HL-60 (cell line): ENCODE data around the gene GPR161.

Experiments used
- DNase-seq, 2 experiments: peaks; one replicate each; pipeline ENCODE4 v3.0.0-alpha.2; 2010 to 2020; ENCODE audit warnings: low read depth in 1 of 2, low spot score in 1 of 2
- H3K27ac ChIP-seq: fragments of 250-450 bp; sonication (Bioruptor Pico); replicated peaks from 2 replicates; pipeline ENCODE4 v1.5.1; 2020; ENCODE audit warnings: mild to moderate bottlenecking, moderate library complexity
- H3K27me3 ChIP-seq: fragments of 250-450 bp; sonication (Bioruptor Pico); 2 replicates; pipeline ENCODE4 v1.5.1; 2021; ENCODE audit warnings: mild to moderate bottlenecking, moderate library complexity; ENCODE audit not compliant: insufficient read depth, poor library complexity, severe bottlenecking
- H3K4me3 ChIP-seq: replicated peaks from 2 replicates; pipeline ENCODE4 v1.5.1; 2011; ENCODE audit warnings: mild to moderate bottlenecking, control low read depth, low read length; ENCODE audit not compliant: insufficient read depth
- GABPA ChIP-seq: IDR thresholded peaks from 2 replicates; pipeline ENCODE4 v1.6.1; 2012; ENCODE audit warnings: low read depth
- POLR2AphosphoS5 ChIP-seq: IDR thresholded peaks from 2 replicates; pipeline ENCODE4 v1.6.1; 2012; ENCODE audit warnings: low read depth
- SPI1 ChIP-seq: IDR thresholded peaks from 2 replicates; pipeline ENCODE4 v1.6.1; 2012; ENCODE audit warnings: low read depth, mild to moderate bottlenecking, borderline replicate concordance
- TF ChIP-seq, protein P1 (sequence below): IDR thresholded peaks from one replicate; pipeline ENCODE4 v1.5.1; 2011; ENCODE audit warnings: low read length, control low read depth, inconsistent platforms; ENCODE audit not compliant: insufficient read depth
- TF ChIP-seq, protein P2 (sequence below): IDR thresholded peaks from 2 replicates; pipeline ENCODE4 v1.6.1; 2012; ENCODE audit warnings: low read depth; ENCODE audit not compliant: insufficient replicate concordance

Gene GPR161

DNA sequence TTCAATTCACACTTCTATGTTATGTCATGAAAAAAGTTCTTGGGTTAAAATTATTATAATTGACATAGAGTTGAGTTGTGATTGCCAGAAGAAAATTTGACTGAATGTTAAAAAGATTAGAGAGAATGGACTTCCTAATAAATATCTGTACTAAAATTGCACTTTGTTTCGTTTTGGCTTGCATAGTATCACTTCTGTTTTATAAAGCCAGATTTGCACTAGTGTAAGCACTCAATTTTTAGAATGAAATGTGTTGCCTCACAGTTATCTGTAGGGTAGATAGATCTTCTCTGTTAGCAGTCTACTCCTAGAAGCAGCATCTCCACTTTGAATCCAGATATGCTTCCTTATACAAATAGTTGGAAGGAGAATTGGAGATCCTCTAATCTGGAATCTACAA lies 104.7 kb downstream of the GPR161 start:
- no peaks in the 10 kb centered on the region for H3K27me3 ChIP-seq
- no peak overlapping the region for H3K27ac ChIP-seq
- TF ChIP-seq, protein P1, sequence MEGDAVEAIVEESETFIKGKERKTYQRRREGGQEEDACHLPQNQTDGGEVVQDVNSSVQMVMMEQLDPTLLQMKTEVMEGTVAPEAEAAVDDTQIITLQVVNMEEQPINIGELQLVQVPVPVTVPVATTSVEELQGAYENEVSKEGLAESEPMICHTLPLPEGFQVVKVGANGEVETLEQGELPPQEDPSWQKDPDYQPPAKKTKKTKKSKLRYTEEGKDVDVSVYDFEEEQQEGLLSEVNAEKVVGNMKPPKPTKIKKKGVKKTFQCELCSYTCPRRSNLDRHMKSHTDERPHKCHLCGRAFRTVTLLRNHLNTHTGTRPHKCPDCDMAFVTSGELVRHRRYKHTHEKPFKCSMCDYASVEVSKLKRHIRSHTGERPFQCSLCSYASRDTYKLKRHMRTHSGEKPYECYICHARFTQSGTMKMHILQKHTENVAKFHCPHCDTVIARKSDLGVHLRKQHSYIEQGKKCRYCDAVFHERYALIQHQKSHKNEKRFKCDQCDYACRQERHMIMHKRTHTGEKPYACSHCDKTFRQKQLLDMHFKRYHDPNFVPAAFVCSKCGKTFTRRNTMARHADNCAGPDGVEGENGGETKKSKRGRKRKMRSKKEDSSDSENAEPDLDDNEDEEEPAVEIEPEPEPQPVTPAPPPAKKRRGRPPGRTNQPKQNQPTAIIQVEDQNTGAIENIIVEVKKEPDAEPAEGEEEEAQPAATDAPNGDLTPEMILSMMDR: no peak
- TF ChIP-seq GABPA: no peak
- no peak for TF ChIP-seq POLR2AphosphoS5
- TF ChIP-seq, protein P2, sequence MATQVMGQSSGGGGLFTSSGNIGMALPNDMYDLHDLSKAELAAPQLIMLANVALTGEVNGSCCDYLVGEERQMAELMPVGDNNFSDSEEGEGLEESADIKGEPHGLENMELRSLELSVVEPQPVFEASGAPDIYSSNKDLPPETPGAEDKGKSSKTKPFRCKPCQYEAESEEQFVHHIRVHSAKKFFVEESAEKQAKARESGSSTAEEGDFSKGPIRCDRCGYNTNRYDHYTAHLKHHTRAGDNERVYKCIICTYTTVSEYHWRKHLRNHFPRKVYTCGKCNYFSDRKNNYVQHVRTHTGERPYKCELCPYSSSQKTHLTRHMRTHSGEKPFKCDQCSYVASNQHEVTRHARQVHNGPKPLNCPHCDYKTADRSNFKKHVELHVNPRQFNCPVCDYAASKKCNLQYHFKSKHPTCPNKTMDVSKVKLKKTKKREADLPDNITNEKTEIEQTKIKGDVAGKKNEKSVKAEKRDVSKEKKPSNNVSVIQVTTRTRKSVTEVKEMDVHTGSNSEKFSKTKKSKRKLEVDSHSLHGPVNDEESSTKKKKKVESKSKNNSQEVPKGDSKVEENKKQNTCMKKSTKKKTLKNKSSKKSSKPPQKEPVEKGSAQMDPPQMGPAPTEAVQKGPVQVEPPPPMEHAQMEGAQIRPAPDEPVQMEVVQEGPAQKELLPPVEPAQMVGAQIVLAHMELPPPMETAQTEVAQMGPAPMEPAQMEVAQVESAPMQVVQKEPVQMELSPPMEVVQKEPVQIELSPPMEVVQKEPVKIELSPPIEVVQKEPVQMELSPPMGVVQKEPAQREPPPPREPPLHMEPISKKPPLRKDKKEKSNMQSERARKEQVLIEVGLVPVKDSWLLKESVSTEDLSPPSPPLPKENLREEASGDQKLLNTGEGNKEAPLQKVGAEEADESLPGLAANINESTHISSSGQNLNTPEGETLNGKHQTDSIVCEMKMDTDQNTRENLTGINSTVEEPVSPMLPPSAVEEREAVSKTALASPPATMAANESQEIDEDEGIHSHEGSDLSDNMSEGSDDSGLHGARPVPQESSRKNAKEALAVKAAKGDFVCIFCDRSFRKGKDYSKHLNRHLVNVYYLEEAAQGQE: no peak
- TF ChIP-seq SPI1: no peak
- DNase-seq: no peak
- H3K4me3 ChIP-seq: no peak overlapping the region

DNA sequence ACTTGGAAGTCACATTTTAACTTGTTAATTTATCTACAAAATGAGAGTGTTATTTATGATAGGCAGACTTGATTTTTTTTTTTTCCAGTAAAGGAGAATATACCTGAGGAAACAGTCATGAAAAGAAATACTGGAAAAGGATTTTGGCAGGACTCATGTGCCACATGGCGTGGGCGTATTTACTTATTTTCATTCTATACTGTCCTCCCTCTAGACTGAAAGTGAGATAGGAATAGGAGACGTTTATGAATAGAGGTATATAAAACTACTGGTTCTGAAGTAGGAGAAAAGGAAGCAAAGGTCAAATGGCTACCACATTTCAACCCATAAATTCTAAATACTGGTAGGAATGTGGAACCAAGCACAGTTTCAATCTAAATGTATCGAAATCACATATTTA lies 105.1 kb downstream of the GPR161 start:
- H3K27ac ChIP-seq: no peak overlapping the region
- DNase-seq: no peak
- TF ChIP-seq, protein P2: no peak
- TF ChIP-seq, protein P1: no peak
- no peak for TF ChIP-seq SPI1
- no peak for TF ChIP-seq POLR2AphosphoS5
- no peak for TF ChIP-seq GABPA
- no peaks in the 10 kb centered on the region for H3K27me3 ChIP-seq
- no peak overlapping the region for H3K4me3 ChIP-seq

DNA sequence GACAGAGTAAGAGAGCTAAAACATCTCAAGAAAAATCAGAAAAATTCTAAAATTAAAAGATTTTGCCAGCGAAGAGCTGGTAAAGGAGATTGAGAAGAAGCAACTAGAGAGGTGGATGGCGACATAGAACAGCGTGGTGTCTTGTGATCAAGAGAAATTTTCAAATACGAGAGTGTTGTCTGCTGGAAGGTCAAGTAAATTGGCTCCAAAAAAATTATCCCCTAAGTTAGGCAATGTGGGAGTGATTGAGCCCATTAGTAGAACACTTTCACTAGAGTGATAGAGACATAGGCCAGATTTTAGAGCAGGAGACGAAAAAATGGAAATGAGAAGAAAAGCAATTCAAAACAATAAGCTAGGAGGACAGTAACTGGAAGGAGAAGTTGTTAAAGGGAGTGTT lies 105.5 kb downstream of the GPR161 start:
- Histone ChIP-seq H3K27ac (no peak overlapping the region), H3K27me3 (no peaks in the 10 kb centered on the region), H3K4me3 (no peak overlapping the region)
- no peak for DNase-seq
- no peak for TF ChIP-seq POLR2AphosphoS5
- no peak for TF ChIP-seq GABPA
- TF ChIP-seq, protein P1: no peak
- TF ChIP-seq, protein P2: no peak
- TF ChIP-seq SPI1: no peak
